ENCODE results near the gene SLCO4A1. TPM values are rescaled to one million over a fixed set of nuclear protein-coding genes. Genes with fewer than 3 reads are reported as not detected.

The SLCO4A1 gene
- total and polyA plus RNA-seq, 9 of the 15 experiments (the other 6 are each of a cell fraction or from before 2014, with no cell fraction given): 1.6 to 21.9 (median 12.8) TPM

- TF ChIP-seq E2F6 (IDR thresholded peaks at IDR 0.05; ENCODE audit: borderline replicate concordance in 1 of 2, extremely low read depth in 1 of 2, insufficient read depth in 1 of 2, insufficient read length in 1 of 2, low read depth in 1 of 2, low read length in 1 of 2, poor library complexity in 1 of 2, severe bottlenecking in 1 of 2) (no peak), MEIS2 (IDR thresholded peaks at IDR 0.05; ENCODE audit: partially characterized antibody) (peak; percentile 65), GATA2 (CRISPR knock-in tag; IDR thresholded peaks at IDR 0.05) (peak; percentile 61; the same call in 1 of the 2 replicates), SMAD1 (IDR thresholded peaks at IDR 0.05; ENCODE audit: low read depth, low read length, partially characterized antibody) (no peak), ZNF764 (CRISPR knock-in tag; IDR thresholded peaks at IDR 0.05; ENCODE audit: low read depth) (no peak), EWSR1 (IDR thresholded peaks at IDR 0.05; ENCODE audit: borderline replicate concordance, low read depth, partially characterized antibody) (no peak), SNRNP70 (optimal IDR thresholded peaks at IDR 0.05; ENCODE audit: low read depth, low read length) (no peak), POLR2H (tag; IDR thresholded peaks at IDR 0.05; ENCODE audit: low read depth) (no peak), MECOM (CRISPR knock-in tag; IDR thresholded peaks at IDR 0.05) (no peak), CBX2 (IDR thresholded peaks at IDR 0.05; ENCODE audit: insufficient read depth, low read length, poor library complexity, severe bottlenecking) (no peak), EZH2 (IDR thresholded peaks at IDR 0.05; ENCODE audit: borderline replicate concordance, low read depth, low read length) (no peak), KDM4B (IDR thresholded peaks at IDR 0.05; ENCODE audit: borderline replicate concordance in 2 of 2, low read depth in 1 of 2) (no peak), ZNF23 (CRISPR knock-in tag; IDR thresholded peaks at IDR 0.05) (no peak), HMG20B (CRISPR knock-in tag; IDR thresholded peaks at IDR 0.05) (no peak), NCOA2 (IDR thresholded peaks at IDR 0.05; ENCODE audit: partially characterized antibody in 2 of 2) (no peak), DDX20 (tag; IDR thresholded peaks at IDR 0.05; ENCODE audit: low read depth) (no peak)
- TF ChIP-seq, protein P1, sequence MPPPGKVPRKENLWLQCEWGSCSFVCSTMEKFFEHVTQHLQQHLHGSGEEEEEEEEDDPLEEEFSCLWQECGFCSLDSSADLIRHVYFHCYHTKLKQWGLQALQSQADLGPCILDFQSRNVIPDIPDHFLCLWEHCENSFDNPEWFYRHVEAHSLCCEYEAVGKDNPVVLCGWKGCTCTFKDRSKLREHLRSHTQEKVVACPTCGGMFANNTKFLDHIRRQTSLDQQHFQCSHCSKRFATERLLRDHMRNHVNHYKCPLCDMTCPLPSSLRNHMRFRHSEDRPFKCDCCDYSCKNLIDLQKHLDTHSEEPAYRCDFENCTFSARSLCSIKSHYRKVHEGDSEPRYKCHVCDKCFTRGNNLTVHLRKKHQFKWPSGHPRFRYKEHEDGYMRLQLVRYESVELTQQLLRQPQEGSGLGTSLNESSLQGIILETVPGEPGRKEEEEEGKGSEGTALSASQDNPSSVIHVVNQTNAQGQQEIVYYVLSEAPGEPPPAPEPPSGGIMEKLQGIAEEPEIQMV (tag; conservative IDR thresholded peaks at IDR 0.05; ENCODE audit: low read depth): no peak
- TF ChIP-seq, protein P2, sequence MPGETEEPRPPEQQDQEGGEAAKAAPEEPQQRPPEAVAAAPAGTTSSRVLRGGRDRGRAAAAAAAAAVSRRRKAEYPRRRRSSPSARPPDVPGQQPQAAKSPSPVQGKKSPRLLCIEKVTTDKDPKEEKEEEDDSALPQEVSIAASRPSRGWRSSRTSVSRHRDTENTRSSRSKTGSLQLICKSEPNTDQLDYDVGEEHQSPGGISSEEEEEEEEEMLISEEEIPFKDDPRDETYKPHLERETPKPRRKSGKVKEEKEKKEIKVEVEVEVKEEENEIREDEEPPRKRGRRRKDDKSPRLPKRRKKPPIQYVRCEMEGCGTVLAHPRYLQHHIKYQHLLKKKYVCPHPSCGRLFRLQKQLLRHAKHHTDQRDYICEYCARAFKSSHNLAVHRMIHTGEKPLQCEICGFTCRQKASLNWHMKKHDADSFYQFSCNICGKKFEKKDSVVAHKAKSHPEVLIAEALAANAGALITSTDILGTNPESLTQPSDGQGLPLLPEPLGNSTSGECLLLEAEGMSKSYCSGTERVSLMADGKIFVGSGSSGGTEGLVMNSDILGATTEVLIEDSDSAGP (CRISPR knock-in tag; IDR thresholded peaks at IDR 0.05): no peak
- TF ChIP-seq, protein P3, sequence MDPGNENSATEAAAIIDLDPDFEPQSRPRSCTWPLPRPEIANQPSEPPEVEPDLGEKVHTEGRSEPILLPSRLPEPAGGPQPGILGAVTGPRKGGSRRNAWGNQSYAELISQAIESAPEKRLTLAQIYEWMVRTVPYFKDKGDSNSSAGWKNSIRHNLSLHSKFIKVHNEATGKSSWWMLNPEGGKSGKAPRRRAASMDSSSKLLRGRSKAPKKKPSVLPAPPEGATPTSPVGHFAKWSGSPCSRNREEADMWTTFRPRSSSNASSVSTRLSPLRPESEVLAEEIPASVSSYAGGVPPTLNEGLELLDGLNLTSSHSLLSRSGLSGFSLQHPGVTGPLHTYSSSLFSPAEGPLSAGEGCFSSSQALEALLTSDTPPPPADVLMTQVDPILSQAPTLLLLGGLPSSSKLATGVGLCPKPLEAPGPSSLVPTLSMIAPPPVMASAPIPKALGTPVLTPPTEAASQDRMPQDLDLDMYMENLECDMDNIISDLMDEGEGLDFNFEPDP (CRISPR knock-in tag; IDR thresholded peaks at IDR 0.05): no peak
These were observed 60.9 kb downstream of the SLCO4A1 start (continued) for GRCh38 chr20:62702895-62703852.

Measured in K562 (cell line).